ENCODE results near the gene ACSL6.

GRCh38 chr5:131944702-131945550, 66.5 kb downstream of the ACSL6 start:
- no peak for TF ChIP-seq CTCF (conservative IDR thresholded peaks at IDR 0.05 in 1 of 2, IDR thresholded peaks at IDR 0.05 in 1 of 2; ENCODE audit: low read depth in 1 of 2, low read length in 2 of 2)
- TF ChIP-seq EZH2 (IDR thresholded peaks at IDR 0.05; ENCODE audit: low read length, missing control alignments), result no peak
